ENCODE results near the gene NAB1. TPM values are rescaled to one million over a fixed set of nuclear protein-coding genes. Genes with fewer than 3 reads are reported as not detected.

The NAB1 gene
- total RNA-seq, 4 donors from 2014 or later = 50.7 to 83.5 (median 58.5) TPM

DNA sequence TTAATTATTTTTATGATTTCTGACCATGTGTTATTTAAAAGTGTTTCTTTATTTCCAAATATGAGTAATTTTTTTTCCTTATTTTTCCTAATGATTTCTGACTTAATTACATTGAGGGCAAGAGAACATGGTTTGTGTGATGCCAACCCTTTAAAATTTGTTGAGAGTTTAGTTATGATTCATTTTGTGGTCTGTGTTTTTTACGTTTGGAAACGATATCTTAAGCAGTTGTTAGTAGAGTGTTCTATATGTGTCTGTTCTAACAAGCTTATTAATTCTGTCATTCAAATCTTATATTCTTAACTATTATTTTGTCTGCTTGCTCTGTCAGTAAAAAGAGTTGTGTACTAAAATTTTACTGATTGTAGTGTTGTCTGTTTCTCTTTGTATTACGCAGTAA, 15.0 kb downstream of the NAB1 start:
- no peak for TF ChIP-seq CTCF (IDR thresholded peaks at IDR 0.05)
- DNase-seq (ENCODE audit: low spot score) (no peak), ATAC-seq (ENCODE audit: low FRiP score) (no peak)

GRCh38 chr2:190664240-190664639, 15.4 kb downstream of the NAB1 start:
- ATAC-seq (ENCODE audit: low FRiP score) (no peak), DNase-seq (ENCODE audit: low spot score) (no peak)
- no peak for TF ChIP-seq CTCF (IDR thresholded peaks at IDR 0.05)

- ATAC-seq (ENCODE audit: low FRiP score) = no peak
- no peak for DNase-seq (ENCODE audit: low spot score)
These were observed 18.0 kb downstream of the NAB1 start for GRCh38 chr2:190666895-190667294.

GRCh38 chr2:190668892-190669291, 20.0 kb downstream of the NAB1 start:
- ATAC-seq (ENCODE audit: low FRiP score) = no peak
- no peak for DNase-seq (ENCODE audit: low spot score)
- TF ChIP-seq CTCF (IDR thresholded peaks at IDR 0.05) = no peak

More at GRCh38 chr2:190666895-190667294, 18.0 kb downstream of the NAB1 start:
- no peak for TF ChIP-seq CTCF (IDR thresholded peaks at IDR 0.05)

DNA sequence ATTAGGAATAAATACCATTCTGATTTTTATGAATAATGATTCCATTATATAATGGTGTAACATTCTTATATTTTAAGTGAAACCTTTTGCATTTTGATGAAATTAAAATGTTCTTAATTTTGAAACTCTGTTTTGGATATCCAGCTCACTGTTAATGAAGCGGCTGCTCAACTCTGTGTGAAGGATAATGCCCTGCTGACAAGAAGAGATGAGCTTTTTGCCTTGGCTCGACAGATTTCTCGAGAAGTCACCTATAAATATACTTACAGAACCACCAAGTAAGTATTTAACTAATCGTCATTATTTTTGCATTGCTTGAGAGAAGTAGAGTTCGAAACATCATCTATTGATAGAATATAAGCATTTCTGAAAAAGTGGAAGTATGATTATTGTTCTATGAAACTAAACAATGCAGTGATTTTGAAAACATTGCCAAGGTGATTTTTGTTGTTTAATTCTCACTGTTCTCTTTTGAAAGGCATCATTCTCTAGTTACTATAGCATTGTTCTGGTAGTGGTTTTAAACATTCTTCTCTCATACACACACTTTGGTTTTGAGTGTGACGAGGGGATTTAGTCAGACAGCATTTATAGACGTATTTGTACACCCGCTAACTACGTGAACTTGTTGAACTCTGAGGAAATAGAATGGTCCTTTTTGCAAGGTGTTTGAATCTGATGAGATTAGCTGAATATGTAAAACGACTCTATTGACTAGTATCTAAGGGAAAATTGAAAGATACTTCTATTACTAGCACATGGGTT, 21.5 kb downstream of the NAB1 start:
- no peak for TF ChIP-seq CTCF (IDR thresholded peaks at IDR 0.05)
- no peak for ATAC-seq (ENCODE audit: low FRiP score)
- DNase-seq (ENCODE audit: low spot score) = no peak

DNA sequence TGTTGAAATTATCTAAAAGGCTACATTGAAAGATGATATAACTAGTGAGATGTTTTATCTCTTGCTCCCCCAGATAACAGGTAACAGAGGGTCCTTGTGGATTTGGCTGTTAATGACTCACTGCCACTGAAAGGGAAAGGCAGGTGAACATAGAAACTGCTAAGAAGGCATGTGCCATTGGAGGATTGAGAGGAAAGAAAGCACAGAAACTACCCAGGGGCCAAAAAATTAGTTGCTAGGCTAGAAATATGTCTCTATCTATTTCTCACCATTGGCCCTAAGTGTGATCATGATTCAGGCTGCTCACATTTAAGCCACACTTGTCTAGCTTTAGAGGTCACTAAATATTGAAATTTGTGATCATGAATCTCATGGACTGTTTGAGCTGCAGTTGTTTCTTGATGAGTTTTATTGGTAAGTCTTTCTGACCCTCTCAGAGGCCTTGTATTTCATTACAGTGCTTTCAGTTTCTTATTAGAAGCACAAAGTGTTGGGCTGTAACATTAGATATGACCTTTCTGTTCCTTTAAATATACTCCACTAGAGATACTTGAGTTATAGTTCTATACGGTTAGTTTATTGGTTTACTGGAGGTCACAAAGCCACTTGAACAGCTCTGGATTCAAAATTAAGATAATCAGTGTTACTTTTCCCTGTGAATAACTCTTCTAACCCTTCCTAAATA, 26.2 kb downstream of the NAB1 start:
- no peak for DNase-seq (ENCODE audit: low spot score)
- ATAC-seq (ENCODE audit: low FRiP score) = no peak
- no peak for TF ChIP-seq CTCF (IDR thresholded peaks at IDR 0.05)

DNA sequence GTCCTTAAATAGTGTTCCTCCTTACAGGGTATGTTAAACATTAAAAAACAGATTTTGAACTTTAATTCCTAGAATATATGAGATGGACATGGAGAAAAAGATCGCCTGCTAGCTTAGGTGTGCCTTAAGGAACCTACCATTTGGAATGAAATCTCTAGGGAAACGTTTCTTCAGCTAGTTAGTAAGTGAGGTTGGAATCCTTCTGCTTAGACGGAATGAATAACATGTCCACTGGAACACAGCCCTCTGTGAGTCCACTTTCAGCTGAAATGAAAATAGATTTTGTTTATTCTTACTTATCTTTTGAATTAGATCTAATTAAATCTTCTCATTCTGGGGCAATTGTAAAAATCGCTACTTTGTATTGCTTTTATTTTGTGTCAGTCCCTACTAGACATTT, 28.4 kb downstream of the NAB1 start:
- ATAC-seq (ENCODE audit: low FRiP score) (no peak), DNase-seq (ENCODE audit: low spot score) (no peak)
- TF ChIP-seq CTCF (IDR thresholded peaks at IDR 0.05) = no peak

All from omental fat pad (tissue), 4 donors.